Ecto neural progenitor cell (in vitro differentiated cells): Measurements from ENCODE around the gene PCDHB5.
"Not testable (repeated sequence)": the region's sequence is repeated elsewhere in the genome, so short reads cannot be mapped to it uniquely, and the experiment has no call there.

Source experiments
- DNase-seq: peaks from one replicate; pipeline ENCODE4 v3.0.0-alpha.2; 2018; ENCODE audit warnings: low spot score

Gene PCDHB5

GRCh38 chr5:141152096-141152495, 17.1 kb downstream of the PCDHB5 start:
- not testable (repeated sequence) for DNase-seq

GRCh38 chr5:141155540-141156374, 20.8 kb downstream of the PCDHB5 start:
- DNase-seq = no peak

GRCh38 chr5:141157356-141157755, 22.4 kb downstream of the PCDHB5 start:
- not testable (repeated sequence) for DNase-seq

- not testable (repeated sequence) for DNase-seq
These were observed 22.9 kb downstream of the PCDHB5 start for GRCh38 chr5:141157901-141158300.

- no peak for DNase-seq
These were observed 37.6 kb downstream of the PCDHB5 start, which contains the start of gene PCDHB7 for GRCh38 chr5:141172381-141173204. Gene PCDHB7, plus strand, starts transcription at chr5:141172644. Its CDS starts 192 bp downstream, at chr5:141172836.

- DNase-seq = not testable (repeated sequence)
These were observed 39.5 kb downstream of the PCDHB5 start for GRCh38 chr5:141174291-141175104.

GRCh38 chr5:141175933-141176332, 40.9 kb downstream of the PCDHB5 start:
- no peak for DNase-seq

GRCh38 chr5:141177577-141178191, 42.7 kb downstream of the PCDHB5 start, which contains the start of gene PCDHB8:
Gene PCDHB8, plus strand, starts transcription at chr5:141177790. Its CDS starts 245 bp downstream, at chr5:141178035.
- not testable (repeated sequence) for DNase-seq

- not testable (repeated sequence) for DNase-seq
These were observed 44.4 kb downstream of the PCDHB5 start for GRCh38 chr5:141179371-141179770.

- not testable (repeated sequence) for DNase-seq
These were observed 44.9 kb downstream of the PCDHB5 start for GRCh38 chr5:141179876-141180275.

GRCh38 chr5:141180313-141180712, 45.3 kb downstream of the PCDHB5 start:
- no peak for DNase-seq

GRCh38 chr5:141182248-141182647, 47.2 kb downstream of the PCDHB5 start, which contains the start of gene PCDHB16:
Gene PCDHB16, plus strand, starts transcription at chr5:141182387. Its CDS starts 173 bp downstream, at chr5:141182560.
- peak; percentile 64 for DNase-seq

- DNase-seq = not testable (repeated sequence)
These were observed 49.3 kb downstream of the PCDHB5 start for GRCh38 chr5:141184117-141184855.

- no peak for DNase-seq
These were observed 52.0 kb downstream of the PCDHB5 start, which contains the start of gene PCDHB9 for GRCh38 chr5:141186897-141187512. Gene PCDHB9, plus strand, starts transcription at chr5:141187161. Its CDS starts 158 bp downstream, at chr5:141187319.
